GM03348 (cell line): Measurements from ENCODE around the gene ST6GAL1.
"Not testable (repeated sequence)": the region's sequence is repeated elsewhere in the genome, so short reads cannot be mapped to it uniquely, and the experiment has no call there.

ENCODE experiments used
- DNase-seq: peaks from one replicate; pipeline ENCODE4 v3.0.0; 2012; ENCODE audit warnings: low spot score

The ST6GAL1 gene

DNA sequence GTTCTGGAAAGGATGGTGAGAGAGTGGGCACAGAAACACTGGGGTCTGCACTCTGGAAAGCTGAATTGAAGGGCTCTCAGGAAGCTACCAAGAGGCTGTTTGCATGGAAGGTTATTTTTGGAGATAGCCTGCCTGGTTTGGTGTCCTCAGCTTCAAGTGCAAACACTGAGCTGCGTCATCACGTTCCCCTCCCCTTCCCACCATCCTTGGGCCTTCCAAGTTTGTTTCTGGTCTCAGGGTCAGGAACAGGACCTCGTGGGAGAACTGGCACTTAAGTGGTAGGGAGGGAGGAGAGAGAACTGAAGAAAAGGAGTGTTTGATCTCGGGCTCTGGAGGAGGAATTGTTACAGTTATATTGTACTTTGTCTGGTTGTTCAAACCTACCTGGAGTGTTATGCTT lies 10.6 kb downstream of the ST6GAL1 start:
- no peak for DNase-seq

DNA sequence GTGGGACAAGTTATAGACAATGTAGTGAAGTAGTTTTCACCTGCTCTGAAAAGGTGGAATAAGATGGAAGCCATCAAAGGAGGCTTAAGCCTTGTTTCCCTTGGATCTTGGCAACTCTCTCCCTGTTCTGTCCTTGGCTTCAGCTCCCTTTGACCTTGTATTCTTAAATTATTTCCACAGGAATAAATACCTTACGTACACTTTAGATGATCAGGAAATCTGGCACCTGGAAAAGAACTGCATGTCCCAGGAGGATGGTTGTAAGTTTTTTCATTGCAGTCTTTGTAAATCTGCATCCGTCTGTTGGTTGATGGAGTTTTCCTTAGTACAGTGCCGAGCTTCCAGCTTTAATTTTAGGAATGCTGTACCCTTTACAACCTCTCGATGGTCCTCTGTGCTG lies 11.8 kb downstream of the ST6GAL1 start:
- DNase-seq = no peak

DNA sequence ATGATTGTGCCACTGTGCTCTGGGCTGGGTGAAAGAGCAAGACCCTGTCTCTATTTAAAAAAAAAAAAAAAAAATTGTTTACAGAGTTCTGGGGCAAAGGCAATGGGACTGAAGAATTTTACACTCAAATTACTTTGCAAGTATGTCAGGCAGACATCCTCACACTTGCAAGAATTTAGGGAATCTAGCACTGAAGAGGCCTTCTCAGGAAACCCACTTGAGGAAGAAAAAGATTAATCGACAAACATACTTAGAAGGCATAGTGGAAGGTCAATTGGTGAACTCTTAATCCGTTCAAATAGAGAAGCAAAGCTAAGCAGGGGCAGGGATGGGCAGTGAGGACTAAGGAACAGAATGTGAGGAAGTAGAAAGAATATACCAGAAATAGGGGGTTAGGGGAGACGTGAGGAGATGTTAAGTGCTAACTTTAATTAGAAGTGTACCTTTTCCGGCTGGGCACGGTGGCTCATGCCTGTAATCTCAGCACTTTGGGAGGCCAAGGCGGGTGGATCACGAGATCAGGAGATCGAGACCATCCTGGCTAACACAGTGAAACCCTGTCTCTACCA lies 15.0 kb downstream of the ST6GAL1 start:
- no peak for DNase-seq

DNA sequence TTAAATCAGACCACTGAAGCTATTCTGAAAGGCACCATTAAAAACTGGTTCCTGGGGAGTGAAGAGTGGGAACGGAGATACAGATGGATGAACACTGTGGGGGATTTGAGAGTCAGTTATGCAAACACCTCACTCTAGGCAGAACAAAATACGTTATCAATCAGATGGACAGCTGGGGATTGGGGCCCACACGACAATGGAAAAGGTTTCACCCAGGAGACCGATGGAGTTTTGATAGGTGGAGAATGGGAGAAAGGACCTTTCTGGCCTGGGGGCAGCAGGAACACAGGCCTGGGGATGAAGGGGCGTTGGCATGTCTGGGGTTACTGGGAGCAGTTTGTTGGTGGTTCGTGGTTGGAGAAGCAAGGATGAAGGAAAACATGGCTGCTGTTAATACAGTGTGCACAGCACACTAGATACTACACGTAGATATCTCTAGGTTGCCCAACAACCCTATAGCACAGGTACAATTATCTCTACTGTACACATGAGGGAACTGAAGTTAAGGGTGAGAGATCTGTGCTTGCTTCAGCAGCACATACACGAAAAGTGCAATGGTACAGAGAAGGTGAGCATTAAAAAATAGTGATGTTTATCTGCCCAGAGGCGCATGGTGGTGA lies 16.5 kb downstream of the ST6GAL1 start:
- DNase-seq = no peak

DNA sequence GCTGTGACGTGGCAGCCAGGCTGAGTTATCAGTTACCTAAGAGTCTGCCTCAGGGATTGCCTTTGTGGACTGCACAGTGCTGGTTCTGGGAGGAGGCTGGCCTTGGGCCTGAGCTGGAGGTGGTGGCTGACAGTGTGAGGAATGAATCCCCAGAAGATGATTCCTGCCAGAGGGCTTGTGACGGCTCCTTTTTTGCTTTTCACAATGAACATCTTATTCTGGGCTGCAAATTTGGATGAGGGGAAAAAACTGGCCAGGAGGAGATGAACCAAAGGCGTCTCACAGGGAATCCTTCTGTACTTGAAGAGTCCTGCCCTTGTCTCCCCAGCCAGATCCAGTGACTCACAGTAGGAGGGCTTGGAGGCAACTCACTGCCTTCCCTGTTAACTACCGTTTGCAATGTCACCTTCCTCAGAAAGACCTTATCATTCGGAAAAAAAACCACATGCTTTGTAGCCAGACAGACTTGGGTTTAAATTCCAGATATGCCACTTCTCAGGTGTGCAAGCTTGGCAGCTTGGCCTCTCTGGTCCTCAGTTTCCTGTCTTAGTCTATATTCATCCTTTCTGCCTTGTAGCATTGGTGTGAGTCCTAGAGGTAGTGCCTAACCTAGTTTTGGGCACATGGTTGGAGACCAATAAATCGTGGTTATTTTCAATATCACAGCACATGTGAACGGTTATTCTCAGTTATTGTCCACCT lies 19.1 kb downstream of the ST6GAL1 start:
- peak; percentile 24 for DNase-seq

DNA sequence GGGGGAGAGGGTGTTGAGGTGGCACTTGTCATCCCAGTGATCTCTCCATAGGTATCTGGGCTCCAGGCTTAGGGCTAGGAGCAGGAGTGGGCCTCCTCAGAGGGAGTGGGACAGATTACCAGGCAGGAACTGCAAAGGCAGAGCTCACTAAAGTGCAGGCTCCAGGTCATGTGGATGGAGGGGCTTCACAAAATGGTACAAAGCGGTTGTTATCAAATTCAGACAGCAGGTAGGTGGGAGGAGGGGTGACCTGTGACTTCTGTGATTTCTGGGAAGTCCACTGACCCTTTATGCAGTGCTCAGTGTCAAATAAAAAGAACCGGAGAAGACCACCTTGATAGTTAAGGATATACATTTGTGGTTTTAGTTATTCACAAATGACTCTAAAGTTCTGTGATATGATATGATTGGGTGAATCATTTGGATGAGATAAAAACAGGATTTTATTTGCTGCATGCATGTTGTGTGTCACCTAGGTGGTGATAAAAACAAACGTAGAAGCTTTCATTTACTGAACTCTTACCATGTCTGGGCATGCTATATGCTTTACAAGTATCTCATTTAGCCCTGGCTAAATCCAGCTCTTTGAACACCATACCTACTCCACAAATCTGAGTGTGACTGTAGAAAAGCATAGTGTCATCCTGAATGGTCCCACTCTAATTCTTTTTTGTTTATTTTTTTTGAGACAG lies 20.2 kb downstream of the ST6GAL1 start:
- DNase-seq = no peak

DNA sequence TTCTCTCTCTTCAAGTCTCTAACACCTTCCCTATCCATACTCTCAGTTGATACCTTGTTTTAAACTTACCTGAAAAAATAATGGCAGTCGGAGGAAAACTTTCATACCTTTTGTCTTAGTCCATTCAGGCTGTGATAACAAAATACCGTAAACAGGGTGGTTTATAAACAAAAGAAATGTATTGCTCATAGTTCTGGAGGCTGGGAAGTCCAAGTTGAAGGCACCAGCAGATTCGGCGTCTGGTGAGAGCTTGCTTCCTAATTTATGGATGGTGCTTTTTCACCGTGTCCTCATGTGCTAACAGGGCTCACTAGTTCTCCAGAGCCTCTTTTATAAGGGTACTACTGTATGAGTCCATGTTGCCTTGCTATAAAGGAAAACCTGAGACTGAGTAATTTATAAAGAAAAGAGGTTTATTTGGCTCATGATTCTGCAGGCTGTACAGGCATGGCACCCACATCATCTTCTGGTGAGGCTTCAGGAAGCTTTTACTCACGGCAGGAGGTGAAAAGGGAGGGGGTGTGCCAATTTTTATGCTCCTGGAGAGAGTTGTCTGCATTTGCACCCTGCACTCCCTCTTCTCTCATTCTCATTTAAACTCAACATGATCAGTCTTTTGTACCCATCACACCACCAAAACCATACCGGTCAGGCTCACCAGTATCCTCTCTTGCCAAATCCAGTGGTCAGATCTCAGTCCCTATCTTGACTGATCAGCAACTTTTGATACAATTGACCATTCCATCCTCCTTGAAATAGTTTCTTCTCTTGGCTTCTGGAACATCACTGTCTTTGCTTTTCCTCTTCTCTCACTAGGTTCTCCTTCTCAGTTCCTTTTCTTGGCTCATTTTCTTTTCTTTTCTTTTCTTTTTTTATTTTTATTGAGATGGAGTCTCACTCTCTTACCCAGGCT lies 21.6 kb downstream of the ST6GAL1 start:
- no peak for DNase-seq

DNA sequence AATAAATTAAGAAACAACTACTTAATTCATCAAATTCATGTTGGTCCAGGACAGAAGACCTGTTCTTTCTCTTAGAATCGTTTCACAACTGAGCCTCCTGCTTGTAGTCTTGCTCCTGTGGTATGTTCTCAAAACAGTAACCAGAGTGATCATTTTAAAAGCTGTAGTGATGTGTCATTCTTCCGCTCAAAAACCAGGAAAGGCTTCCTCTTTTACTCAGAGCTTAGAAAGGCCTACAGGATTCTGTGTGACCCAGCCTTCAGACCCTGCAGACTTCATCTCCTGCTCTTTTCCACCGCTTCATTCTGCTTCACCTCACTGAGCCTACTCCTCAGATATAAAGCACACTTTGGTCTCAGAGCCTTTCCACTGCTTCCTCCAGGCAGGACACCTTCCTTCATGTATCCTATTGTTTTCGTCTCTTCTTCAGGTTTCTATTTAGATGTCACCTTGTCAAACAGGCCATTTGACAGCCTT lies 22.7 kb downstream of the ST6GAL1 start:
- DNase-seq = peak; percentile 17

DNA sequence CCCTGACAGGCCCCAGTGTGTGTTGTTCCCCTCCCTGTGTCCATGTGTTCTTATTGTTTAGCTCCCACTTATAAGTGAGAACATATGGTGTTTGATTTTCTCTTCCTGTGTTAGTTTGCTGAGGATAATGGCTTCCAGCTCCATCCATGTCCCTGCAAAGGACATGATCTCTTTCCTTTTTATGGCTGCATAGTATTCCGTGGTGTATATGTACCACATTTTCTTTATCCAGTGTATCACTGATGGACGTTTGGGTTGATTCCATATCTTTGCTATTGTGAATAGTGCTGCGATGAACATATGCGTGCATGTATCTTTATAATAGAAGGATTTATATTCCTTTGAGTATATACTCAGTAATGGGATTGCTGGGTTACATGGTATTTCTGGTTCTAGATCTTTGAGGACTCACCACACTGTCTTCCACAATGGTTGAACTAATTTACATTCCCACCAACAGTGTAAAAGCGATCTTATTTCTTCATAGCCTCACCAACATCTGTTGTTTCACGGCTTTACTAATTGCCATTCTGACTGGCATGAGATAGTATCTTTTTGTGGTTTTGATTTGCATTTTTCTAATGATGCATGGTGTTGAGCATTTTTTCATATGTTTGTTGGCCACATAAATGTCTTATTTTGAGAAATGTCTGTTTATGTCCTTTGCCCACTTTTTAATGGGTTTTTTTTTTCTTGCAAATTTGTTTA lies 23.8 kb downstream of the ST6GAL1 start:
- not testable (repeated sequence) for DNase-seq

DNA sequence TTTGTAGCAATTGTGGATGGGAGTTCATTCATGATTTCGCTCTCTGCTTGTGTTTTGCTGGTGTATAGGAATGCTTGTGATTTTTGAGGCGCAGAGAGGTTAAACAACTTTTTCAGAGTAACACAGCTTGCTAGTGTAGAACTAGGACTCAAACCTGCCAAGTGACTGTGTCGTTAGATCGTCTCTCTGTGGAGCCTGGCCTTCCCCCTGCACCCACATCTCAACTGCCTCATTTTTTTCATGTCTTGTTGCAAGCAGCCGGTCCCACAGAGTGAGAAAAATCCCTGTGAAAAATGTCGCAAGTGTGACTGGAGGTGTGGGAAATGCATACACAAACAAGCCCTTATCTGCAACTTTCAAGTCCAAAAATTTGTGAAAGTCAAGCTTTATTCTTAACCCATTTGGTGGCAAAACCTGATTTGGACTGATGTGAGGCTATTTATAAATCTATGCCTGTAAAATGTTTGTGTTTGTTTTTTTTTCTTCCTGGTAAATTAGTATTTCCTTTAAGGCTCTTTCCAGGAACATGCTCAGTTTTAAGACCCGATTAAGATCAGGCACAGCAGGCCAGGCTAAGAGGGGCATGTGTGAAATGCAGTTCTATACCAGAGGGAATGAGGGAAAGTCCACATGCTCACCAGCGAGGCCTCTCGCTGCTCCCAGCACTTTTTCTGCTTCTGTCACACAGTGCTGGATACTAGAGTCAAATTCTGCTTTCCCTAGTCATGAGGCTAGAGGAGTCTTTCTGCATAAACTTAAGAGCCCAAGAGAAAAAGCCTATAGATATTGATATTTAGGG lies 25.8 kb downstream of the ST6GAL1 start:
- no peak for DNase-seq

DNA sequence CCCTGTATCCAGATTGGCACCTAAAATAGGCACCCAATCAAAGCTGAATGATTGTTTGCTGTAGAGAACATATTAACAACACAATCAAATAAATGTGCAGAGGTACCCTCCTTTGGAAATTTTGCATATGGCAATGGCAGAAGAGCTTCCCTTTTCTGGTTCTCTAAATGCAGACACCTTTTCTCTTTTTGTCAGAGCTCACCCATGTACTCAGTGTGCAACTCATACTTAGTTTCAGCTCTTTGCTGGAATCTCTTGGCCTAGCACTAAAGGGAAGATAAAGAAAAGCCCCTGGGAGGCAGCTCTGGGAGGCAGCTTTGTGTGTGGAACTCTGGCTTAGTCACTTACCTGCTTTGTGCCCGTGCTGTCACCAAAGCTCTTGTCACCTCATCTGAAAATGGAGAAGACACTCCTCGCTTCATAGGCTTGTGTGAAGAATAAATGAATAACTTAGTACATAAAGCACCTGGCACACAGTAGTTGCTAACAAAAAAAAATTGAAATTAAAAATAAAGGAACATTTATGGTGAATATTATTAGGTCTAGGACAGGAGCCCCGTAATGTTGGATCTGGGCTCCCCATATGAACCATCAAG lies 28.8 kb downstream of the ST6GAL1 start:
- DNase-seq = no peak

DNA sequence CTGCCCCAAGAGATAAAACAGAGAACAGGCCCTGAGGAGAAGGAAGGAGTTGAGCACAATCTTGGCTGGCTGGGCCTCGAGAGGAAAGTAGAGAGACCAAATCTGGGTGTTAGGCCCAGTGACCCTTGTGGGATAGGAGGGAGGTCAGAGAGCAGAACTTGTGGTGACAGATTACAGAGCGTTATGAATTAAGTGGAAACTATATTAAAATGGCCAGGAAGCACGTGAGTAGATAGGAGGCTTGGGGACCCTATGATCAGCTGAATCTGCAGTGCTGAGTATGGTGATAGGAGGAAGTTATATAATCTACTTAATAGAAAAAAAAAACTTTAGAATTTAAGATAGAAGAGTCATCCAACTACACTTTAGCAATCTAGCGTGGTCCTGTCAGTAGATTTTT lies 30.0 kb downstream of the ST6GAL1 start:
- no peak for DNase-seq

DNA sequence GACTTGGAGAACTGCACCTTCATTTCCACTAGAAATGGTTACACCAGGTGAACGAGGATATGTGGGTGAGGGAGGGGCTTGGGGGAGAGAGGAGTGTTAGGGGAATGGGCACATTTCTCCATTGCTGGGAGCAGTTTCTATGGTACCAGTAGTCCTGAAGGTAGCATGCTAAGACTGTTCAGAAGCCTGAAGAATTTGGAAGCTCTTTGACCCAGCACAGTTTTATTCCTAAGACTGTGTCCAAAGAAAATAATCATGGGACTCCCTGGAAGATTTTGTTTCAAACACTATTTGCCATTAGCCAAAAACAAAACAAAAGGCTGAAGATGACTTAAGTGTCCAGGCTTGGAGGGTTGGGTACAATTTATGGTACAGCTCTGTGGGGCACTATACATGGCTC lies 32.1 kb downstream of the ST6GAL1 start:
- DNase-seq = no peak

DNA sequence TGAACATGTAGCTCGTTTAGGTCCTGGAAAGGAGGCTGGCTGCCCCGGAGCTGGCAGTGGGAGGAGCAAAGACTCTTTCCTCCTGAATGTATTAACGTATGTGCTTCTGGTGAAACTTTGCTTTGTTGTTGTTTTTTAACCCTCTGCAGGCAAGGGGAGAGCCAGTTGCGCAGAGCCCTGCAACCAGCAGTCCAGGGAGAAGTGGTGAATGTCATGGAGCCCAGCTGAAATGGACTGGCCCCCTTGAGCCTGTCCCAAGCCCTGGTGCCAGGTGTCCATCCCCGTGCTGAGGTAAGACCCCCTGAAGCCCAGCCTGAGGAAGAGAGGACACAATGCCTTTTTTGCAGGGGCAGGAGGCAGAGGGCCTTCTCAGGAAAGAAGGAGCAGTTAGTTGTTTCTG lies 33.3 kb downstream of the ST6GAL1 start:
- DNase-seq = no peak

DNA sequence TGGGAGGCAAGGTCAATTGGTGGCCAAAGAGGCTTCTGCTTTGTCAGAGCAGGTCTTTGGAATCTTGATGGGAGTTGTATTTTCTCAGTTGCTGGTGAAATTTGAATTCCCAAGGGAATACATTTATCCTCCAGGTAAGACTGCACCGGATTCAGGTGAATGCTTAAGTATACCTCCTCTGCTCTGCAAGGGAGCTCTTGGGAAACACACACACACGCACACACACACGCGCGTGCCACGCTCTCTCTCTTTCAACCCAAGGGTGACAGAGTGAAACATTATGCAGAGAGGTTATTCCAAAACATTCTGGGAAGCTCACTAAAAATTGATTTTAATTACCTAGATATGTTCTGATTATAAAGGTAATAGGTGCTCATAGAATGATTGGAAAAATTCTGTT lies 33.7 kb downstream of the ST6GAL1 start:
- DNase-seq = no peak

DNA sequence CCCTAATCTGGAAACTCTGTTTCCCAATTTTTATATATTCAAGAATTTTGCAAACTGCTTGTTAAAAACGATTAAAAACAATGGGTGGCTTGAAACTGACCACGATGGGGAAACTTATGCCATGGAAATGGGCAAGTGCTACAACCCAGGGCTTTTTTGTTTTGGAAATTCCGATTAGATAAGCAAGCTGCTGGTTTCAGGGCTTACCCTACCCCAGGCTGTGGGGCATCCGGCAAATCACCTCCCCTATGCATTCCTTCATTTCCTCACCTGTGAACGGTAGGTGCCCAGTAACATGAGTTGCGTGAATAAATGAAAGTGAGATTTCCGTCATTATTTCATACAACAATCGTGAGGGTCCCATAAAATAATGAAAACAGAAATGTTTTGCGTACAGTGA lies 34.3 kb downstream of the ST6GAL1 start:
- no peak for DNase-seq

DNA sequence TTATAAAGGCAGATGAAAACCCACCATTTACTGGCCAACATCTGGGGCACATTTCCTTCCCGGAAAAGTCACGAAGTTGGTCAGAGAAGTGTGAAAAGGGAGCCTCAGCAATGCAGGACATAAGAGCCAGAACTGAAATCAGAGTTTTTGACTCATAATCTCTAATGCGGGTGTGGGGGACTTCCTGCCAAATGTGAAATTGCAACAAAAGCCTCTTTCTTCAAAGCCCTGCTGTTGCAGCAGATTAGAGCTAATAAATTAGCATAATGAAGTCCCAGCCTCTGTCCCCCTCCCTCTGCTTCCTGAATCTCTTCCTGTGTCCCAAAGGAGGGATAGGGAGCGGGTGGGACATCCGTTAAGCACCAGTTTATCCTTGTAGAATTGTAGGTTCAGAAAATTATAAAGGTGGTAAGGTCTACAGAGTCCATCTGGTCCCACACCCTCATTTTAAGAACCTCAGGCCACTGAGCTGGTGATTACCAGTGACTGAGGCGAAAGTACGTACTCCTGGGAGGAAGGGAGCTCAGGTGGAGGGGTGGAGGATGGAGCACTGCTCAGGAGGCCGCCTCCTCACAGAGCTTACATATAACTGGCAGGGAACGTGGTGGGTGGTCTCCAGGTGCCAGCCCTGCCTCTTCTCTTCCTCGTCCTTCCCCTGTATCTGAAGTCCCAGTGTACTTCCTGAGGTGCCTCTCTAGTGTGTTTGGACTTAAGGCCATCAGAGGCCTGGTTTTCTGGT lies 35.0 kb downstream of the ST6GAL1 start:
- DNase-seq = no peak

DNA sequence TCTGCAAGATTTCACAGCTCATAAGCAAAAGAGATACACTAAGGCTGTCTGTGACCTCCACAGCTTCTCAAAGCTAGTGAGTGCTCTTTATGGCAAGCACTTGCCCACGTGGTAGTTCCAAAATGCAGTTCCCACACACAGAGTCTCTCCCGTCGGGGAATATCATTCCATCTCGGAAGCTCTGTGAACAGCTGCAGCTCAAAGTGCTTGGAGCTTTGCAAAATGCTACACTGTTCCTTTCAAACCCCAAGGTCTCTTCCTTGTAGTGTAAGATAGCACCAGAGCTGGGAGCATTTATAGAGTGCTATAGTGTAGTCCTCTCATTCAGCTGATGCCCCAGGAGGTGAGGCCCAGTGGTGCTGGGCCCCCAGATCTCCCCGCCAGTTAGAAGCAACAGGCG lies 36.1 kb downstream of the ST6GAL1 start:
- no peak for DNase-seq

DNA sequence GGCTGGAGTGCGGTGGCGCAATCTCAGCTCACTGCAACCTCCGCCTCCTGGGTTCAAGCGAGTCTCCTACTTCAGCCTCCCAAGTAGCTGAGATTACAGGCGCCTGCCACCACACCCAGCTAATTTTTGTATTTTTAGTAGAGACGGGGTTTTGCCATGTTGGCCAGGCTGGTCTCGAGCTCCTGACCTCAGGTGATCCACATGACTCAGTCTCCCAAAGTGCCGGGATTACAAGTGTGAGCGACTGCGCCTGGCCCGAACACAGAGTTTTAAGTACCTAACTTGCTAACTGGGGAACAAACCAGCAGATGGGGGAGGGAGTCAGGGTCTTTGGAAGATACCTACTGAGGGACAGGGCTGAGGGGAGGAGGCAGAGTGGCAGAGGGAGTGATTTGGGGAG lies 36.9 kb downstream of the ST6GAL1 start:
- not testable (repeated sequence) for DNase-seq
